ENCODE measurements around the gene MICAL3.
"Not testable (repeated sequence)": the region's sequence is repeated elsewhere in the genome, so short reads cannot be mapped to it uniquely, and the experiment has no call there.

The MICAL3 gene

DNA sequence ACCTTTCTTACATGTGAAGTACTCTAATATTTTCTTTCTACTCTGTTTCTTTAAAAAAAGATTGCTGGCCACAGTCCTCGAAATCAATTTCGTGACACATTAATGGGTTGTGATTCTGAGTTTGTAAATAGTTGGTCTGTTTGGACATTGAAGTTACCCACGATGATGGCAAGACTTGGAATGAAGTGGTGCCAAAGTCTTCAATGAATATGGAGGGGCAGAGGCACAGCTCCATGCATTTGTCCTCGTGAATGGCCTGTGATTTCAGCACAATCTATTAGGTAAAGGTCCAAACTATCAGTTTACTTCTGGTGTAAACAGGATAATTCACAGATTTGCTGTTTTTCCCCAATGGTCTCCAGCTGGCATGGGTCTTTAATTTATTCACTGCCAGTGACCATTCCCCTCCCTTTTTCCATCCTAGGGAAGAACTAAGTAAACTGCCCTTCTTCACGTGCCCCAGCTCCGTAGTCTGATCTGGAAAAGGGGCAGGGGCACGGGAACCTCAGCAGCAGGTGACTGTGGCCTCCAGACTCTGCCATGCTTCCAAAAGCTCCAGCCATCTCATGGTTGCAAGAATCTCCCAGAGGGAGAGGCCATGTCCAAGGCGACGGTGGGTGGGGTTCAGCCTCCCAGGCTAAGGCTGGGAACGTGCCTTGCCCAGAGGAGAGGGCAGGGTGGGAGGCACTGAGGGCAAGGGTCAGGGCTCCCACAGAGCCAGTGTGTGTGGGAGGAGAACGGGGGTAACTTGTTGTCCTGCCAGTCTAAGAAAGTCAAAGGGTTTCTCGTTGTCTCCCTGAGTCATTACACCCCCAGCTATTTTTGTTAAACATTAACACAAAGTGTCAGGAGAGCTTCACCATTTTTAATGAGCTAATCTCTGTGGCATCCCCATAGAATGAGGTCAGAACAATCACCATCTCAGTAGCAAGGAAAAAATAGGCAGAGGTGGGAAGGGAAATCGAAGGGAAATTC lies 36.6 kb upstream of the MICAL3 start:
- no peak for DNase-seq (ENCODE audit: low spot score)

DNA sequence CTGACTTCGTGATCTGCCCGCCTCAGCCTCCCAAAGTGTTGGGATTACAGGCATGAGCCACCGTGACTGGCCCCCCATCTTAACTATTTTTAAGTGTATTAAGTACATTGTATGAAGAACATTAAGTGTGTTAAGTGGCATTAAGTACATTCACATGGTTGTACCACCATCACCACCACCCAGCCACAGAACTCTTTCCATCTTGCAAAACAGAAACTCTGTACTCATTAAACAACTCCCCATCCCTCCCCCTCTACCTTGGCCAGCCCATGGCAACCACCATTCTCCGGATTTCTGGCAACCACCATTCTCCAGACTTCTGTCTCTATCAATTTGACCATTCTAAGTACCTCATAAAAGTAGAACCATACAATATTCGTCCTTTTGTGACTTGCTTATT lies 35.6 kb upstream of the MICAL3 start:
- DNase-seq (ENCODE audit: low spot score), result no peak

DNA sequence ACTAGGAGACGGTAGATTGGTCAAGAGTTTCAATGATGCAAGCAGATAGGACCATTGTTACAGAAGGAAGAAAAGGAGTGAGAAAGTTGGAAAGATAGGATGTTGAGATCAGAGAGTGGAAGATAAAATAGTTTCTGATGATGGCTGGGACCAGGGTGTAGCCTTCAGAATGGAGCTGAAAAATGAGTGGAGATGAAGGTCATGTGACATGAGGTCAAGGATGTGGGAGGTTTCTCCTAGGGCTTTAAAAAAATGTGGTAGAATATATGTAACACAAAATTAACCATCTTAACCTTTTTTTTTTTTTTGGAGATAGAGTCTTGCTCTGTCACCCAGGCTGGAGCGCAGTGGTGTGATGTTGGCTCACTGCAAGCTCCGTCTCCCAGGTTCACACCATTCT lies 35.1 kb upstream of the MICAL3 start:
- DNase-seq (ENCODE audit: low spot score), result no peak

DNA sequence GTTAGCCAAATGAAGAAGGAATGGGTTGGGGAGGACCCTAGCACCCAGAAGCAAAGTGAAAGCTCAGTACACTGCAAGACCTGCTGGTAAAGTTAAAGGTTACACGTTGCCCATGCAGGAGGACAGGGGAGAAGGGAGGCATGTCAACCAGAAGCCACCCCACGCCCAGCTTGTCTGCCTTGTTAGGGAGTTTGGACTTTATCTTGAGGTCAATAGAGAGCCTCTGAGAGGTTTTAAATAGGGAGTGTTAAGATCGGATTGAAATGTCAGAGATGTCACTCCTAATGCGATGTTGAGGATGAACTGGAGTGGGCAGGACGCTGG lies 34.7 kb upstream of the MICAL3 start:
- no peak for DNase-seq (ENCODE audit: low spot score)

DNA sequence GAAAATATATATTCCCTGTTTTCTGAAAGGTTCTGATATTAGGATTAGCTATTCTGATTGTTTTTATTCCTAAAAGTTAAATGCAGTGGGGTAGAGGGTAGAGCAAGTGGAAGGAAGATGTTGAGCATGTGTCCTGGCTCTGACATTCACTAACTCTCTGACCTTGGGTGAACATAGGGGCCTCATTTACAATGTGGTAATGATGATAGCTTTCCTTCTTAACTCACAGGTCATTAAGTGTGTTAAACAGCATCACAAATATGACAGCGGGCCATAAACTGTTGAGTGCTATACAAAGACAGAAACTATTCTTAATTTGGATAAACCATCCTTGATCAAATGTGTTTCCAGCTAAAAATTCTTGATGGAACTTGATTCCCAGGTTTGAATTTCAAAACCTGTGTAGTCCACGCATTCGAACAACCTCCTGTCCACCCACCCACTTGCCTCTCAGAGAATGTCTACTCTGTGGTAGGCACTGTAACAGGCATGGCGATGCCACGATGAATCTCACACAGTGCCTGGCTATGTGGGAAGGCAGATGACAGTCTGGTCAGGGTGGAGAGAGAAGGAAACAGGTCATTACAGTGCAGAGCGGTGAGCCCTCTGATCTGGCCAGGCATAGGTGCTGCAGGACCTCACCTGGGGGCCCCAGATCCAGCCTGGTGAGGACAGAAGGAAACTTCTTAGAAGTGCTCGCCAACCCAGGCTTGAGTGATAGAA lies 34.2 kb upstream of the MICAL3 start:
- no peak for DNase-seq (ENCODE audit: low spot score)

DNA sequence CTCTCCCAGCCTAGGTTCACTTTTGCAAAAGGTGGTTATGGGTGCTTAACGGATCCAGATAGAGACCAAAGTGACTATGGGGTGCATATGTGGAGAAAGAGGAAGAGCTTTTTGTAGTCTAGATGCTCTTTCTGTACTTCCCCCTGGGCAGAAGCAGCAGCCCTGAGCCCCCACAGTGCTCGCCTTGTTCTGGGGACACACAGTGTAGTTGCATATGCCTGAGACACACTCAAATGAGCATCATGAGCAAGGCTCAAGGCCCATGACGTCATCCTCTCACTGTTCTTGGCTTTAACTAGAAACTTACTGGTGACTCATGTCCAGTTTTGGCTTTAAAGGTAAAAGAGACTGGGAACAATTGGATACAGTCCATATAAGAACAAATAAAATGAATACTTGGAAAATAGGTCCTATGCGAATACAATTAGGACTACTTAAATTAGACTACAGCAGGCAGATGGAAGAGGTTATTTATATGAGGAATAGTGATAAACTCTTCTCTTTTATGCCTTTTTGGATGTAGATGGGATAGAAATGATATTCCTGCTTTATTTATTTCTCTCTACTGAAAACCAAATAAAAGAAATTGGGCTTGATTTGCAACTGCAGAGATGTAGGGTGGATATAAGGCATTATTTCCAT lies 33.3 kb upstream of the MICAL3 start:
- DNase-seq (ENCODE audit: low spot score), result peak; percentile 77

DNA sequence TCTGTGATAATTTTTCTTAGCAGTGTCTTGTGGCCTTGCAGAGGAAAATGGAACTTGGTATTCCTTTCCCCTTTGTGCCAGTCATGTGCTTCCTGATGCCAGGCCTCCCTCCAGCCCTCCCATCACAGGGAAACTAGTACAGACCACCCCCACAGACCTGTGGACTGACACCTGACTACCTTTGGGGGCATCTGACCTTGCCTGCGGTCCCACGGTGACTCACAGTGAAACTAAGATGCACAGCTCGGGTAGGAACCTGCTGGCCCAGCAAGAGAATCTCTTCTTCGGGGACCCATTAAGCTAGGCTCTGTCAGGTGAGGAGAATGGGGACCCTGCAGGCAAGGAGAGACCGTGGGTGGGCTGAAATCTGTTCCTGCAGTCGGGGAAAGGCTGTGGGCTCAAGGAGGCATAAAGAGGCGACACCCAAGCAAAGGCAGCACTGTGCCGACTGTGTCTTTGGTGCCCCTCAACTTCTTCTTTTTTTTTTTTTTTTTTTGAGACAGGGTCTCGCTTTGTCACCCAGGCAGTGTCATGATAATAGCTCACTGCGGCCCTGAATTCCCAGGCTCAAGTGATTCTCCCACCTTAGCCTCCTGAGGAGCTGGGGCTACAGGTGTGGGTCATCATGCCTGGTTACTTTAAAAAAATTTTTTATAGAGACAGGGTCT lies 32.6 kb upstream of the MICAL3 start:
- DNase-seq (ENCODE audit: low spot score), result no peak

DNA sequence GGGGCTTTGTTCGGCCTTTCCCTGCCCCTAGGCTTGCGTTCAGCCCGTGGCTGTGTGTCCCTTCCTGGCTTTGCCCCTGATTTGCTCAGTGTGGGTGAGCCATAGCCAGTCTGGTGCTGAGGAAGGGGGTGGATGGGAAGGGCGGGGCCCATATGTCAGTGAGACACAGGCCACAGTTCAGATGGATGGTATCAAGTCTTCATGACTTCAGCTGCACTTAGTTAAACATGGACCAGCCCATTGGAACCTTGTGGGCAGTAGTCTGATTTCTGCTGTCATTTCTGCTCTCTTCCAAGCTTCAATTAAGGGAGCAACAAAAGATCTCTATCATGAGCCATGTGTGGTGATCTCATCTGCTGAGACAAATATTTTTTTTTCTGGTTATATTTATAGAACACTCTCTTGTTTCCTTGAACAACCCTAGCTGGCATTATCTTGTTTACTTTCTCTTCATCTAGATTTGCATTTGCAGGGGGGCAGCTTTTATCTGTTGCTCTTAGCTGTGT lies 31.9 kb upstream of the MICAL3 start:
- peak; percentile 85 for DNase-seq (ENCODE audit: low spot score)

DNA sequence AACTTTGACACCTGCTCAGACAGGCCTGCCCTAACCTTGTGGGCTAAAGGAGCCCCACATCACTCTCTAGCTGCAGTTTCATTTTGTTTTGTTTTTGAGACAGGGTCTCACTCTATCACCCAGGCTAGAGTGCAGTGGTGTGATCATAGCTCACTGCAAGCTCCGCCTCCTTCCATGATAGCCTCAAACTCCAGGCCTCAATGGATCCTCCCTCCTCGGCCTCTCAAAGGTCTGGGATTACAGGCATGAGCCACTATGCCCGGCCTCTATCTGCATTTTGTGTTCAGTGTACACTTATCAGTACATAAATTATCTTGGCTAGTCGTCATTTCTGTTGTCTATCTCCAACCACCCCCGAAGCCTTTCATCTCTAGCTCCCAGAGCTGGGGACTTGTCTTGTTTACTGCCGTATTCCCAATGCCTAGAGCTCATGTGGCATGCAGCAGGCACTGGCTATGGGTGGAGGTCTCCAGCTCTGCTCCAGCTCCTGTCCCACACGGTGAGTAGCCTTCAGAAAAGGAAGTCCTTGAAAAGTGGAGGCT lies 31.3 kb upstream of the MICAL3 start:
- no peak for DNase-seq (ENCODE audit: low spot score)

DNA sequence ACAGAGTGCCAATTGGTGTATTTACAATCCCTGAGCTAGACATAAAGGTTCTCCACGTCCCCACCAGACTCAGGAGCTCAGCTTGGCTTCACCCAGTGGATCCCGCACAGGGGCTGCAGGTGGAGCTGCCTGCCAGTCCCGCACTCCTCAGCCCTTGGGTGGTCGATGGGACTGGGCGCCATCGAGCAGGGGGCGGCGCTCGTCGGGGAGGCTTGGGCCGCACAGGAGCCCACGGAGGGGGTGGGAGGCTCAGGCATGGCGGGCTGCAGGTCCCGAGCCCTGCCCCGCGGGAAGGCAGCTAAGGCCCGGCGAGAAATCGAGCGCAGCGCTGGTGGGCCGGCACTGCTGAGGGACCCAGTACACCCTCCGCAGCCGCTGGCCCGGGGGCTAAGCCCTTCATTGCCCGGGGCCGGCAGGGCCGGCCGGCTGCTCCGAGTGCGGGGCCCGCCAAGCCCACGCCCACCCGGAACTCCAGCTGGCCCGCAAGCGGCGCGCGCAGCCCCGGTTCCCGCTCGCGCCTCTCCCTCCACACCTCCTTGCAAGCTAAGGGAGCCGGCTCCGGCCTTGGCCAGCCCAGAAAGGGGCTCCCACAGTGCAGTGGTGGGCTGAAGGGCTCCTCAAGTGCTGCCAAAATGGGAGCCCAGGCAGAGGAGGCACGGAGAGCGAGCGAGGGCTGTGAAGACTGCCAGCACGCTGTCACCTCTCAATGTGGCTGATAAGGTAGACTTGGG lies 29.0 kb upstream of the MICAL3 start:
- DNase-seq (ENCODE audit: low spot score), result not testable (repeated sequence)

DNA sequence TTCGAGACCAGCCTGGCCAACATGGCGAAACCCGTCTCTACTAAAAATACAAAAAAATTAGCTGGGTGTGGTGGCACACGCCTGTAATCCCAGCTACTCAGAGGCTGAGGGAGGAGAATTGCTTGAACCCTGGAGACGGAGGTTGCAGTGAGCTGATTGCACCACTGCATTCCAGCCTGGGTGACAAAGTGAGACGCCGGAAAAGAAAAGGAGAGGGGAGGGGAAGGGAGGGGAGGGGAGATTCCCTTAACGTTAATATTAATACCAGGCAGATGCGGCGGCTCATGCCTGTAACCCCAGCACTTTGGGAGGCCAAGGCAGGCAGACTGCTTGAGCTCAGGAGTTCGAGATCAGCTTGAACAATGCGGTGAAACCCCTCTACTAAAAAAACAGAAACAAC lies 26.8 kb upstream of the MICAL3 start:
- not testable (repeated sequence) for DNase-seq (ENCODE audit: low spot score)

DNA sequence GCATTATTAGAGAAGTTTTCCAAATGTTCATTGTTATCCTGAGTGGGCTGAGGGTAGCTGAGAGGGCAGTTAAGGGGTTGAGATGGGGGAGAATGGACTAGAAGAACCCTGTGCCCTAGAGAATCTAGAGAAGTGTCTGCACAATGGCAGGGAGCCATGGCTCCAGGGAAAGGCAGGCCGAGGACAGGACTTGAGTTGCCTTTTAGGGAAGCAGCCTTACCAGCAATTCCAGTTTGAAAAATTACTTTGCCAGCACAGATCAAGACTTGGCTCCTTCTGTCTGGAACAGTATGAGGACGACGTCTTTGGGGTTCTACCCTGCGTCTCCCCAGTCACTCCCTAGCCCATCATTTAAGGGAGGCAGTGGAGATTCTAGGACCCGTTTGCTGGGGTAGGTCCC lies 25.7 kb upstream of the MICAL3 start:
- DNase-seq (ENCODE audit: low spot score), result no peak

DNA sequence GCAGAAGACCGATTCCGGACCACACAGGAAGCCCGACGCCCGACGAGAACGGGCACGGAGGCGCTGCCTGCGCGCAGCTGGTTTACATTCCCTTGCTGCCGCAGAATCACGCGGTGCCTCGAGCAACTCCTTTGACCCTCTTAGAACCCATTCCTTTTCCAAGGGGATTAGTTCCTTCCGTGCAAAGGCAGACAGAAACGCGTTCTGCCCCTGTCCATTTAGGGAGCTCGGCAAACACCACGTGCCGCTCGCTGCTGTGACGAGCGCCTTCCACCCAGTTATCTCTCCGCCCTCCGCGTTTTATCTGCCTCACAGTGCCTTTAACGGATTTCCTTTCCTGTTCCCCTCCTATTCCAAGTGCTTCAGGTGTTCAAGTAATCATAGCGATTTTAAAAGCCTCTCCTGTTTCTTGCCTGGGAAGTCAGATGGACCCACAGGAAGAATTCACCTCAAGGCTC lies 24.1 kb upstream of the MICAL3 start:
- no peak for DNase-seq (ENCODE audit: low spot score)

DNA sequence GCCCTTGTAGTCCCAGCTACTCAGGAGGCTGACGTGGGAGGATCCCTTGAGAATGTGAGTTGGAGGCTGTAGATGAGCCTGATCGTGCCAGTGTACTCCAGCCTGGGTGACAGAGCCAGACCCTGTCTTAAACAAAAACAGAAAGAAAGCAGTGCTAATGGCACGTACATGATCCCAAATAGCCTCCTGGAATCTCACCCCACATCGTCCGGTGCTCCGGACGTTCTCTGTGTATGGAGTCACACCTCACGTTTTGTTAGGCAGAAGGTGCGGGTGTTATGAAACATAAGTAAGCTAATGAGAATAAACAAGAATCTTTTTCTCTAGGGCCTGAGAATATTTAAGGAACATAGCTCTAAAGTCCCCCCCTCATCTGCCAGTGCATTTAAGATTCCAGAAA lies 23.7 kb upstream of the MICAL3 start:
- DNase-seq (ENCODE audit: low spot score), result no peak

DNA sequence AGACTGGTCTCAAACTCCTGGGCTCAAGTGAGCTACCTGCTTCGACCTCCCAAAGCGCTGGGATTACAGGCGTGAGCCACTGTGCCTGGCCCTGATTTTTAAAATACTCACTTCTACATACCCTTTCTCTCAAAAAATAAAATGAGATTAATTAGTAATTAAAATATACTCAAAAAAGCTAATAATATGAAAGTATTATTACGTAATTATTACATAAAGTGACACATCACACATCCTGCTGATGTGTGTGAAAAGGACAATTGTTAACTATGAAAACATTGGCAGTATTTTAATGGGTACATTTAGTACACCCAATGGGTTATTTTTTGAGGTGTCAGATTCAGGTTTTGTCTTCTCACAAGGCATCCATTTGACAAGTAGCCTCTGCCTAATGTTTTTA lies 21.4 kb upstream of the MICAL3 start:
- DNase-seq (ENCODE audit: low spot score), result no peak

DNA sequence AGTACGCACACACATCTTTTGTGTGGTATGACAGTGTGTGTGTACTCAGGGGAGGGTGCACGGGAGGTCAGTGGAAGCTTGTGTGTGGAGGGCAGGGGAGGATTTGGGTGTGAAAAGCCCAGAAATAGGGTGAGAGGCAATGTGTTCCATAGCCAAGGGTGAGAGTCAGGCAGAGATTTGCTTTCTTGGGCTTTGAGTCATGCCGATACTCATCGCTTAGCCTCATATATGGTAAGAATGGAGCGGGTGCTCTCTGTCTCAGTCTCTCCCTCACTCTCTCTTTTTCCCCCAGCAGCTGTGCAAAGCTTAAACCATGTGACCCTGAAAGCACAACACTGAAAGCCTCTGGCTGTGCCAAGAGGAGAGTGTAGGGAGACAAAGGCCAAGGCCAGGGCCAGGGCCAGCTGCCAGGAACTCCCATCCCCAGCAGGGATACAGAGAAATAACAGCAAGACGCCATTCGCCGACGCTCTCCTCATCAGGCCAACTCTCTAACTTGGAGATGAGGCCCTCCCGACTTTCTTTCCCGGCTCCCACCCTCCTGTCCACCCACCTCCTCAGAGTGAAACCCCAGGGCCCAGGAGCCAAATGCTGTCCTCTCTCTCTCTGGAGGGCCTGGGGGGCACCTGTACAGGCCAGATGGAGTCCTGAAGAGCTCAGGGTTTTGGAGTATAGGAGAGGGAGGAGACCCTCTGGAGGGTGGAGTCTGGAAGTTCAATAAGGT lies 20.3 kb upstream of the MICAL3 start:
- peak; percentile 95 for DNase-seq (ENCODE audit: low spot score)

DNA sequence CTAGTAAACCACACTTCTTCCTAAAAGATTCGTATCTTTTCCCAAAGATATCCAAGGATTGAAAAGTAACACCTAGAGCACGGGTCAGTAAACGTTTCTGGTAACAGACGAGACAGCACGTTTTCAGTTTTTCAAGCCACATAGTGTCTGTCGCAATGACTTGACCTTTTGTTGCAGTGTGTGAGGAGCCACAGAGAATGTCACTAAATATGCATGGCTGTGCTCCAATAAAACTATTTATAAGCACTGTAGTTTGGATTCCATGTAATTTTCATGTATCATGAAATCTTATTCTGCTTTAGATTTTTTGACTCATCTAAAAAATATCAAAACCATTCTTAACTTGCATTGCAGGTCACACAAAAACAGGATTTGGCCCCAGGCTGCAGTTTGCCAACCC lies 18.3 kb upstream of the MICAL3 start:
- no peak for DNase-seq (ENCODE audit: low spot score)

DNA sequence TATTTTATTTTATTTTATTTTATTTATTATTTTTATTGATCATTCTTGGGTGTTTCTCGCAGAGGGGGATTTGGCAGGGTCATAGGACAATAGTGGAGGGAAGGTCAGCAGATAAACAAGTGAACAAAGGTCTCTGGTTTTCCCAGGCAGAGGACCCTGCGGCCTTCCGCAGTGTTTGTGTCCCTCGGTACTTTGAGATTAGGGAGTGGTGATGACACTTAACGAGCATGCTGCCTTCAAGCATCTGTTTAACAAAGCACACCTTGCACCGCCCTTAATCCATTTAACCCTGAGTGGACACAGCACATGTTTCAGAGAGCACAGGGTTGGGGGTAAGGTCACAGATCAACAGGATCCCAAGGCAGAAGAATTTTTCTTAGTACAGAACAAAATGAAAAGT lies 16.5 kb upstream of the MICAL3 start:
- DNase-seq (ENCODE audit: low spot score), result not testable (repeated sequence)

DNA sequence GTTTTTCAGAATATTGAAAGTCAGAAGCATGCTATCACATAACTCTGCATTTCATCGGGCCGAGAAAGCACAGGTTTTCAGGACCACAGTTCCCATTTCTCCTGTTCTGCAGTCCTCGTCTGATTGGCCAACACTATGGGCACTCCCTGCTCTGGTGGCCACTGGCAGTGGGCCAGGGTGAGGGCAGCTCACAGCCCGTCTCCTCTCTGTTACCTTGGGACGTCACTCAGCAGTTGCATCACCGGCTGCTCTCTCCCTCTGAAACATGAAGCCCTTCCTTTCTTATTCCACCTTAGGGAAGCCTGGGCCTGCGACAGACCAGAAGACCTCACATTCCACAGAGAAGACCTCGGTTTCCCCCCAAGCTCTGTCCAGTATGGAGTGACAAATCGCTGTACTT lies 11.4 kb upstream of the MICAL3 start:
- DNase-seq (ENCODE audit: low spot score), result peak; percentile 41

DNA sequence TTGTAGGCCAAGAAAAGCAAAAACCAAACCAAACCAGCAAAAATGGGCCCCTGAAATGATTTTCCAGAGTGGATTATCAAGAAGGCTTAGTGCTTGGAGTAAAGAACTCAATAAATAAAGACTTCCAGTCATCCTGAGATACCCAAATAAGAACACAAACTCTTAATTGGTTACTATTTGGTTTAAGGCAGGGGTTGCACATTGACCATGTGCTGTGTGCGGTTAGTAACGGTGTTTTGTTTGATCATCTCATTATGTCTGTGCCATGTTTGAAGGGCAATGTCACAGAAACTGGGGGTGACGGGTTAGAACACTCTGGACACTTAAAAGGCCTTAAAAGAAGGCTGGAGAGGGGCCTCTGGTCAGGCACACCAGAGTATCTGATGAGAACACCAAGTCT lies 9.7 kb upstream of the MICAL3 start:
- no peak for DNase-seq (ENCODE audit: low spot score)

Measured in Ammon's horn (tissue), 1 donor.